ENCODE measurements around the gene EXD1. TPM values are rescaled to one million over a fixed set of nuclear protein-coding genes. Genes with fewer than 3 reads are reported as not detected.

EXD1 gene
- total and polyA plus RNA-seq, 2 experiments from 2014 or later = 0.07 TPM; not detected in 1

- Histone ChIP-seq H3K4me1 (ENCODE audit: insufficient read depth) (no peaks in the 10 kb centered on the region), H3K9me2 (ENCODE audit: insufficient read depth) (no peaks in the 10 kb centered on the region), H4K20me1 (replicated peaks; ENCODE audit: insufficient read depth) (no peaks in the 10 kb centered on the region), H3K27ac (ENCODE audit: low read depth) (no peak overlapping the region), H3K79me2 (replicated peaks; ENCODE audit: insufficient read depth) (no peaks in the 10 kb centered on the region), H3F3A (replicated peaks; ENCODE audit: low read depth) (no peaks in the 10 kb centered on the region), H3K4me3 (no peak overlapping the region), H3K4me2 (no peak overlapping the region), H2AFZ (no peak overlapping the region), H3K27me3 (ENCODE audit: insufficient read depth) (no peaks in the 10 kb centered on the region), H3K36me3 (ENCODE audit: insufficient read depth) (no peaks in the 10 kb centered on the region)
- H3K4me1 Mint-ChIP-seq = no peaks in the 10 kb centered on the region
- peaks cover 2% of the 10 kb centered on the region for H3K27me3 Mint-ChIP-seq (ENCODE audit: insufficient read depth, low read depth, poor library complexity)
- no peaks in the 10 kb centered on the region for H3K36me3 Mint-ChIP-seq (ENCODE audit: low read depth)
- no peak overlapping the region for H3K4me3 Mint-ChIP-seq
- H3K9me3 Mint-ChIP-seq = no peaks in the 10 kb centered on the region
- ATAC-seq (no peak), DNase-seq (ENCODE audit: low spot score) (no peak)
- no peak overlapping the region for H3K27ac Mint-ChIP-seq
- TF ChIP-seq ETS1 (IDR thresholded peaks at IDR 0.05) (no peak), POLR2AphosphoS5 (IDR thresholded peaks at IDR 0.05; ENCODE audit: low read depth) (no peak), EZH2phosphoT487 (IDR thresholded peaks at IDR 0.05; ENCODE audit: unreplicated experiment) (no peak), CREB1 (CRISPR knock-in tag; IDR thresholded peaks at IDR 0.05; ENCODE audit: low read depth) (no peak), NANOG (IDR thresholded peaks at IDR 0.05; ENCODE audit: borderline replicate concordance) (no peak), JUNB (IDR thresholded peaks at IDR 0.05; ENCODE audit: unreplicated experiment) (no peak), CTCF (conservative IDR thresholded peaks at IDR 0.05; ENCODE audit: low read depth in 2 of 2) (no peak), ZNF462 (CRISPR knock-in tag; IDR thresholded peaks at IDR 0.05) (no peak), ZNF114 (CRISPR knock-in tag; IDR thresholded peaks at IDR 0.05) (no peak), REST (IDR thresholded peaks at IDR 0.05; ENCODE audit: unreplicated experiment) (no peak)
Observed at GRCh38 chr15:41169086-41169485, 61.5 kb downstream of the EXD1 start.

All from GM23338 (cell line).